ENCODE results near the gene SLC22A14. TPM values are rescaled to one million over a fixed set of nuclear protein-coding genes. Genes with fewer than 3 reads are reported as not detected.

SLC22A14 gene
- total and polyA plus RNA-seq, 10 of the 15 experiments (the other 5 are each of a cell fraction or from before 2014, with no cell fraction given): not detected

DNA sequence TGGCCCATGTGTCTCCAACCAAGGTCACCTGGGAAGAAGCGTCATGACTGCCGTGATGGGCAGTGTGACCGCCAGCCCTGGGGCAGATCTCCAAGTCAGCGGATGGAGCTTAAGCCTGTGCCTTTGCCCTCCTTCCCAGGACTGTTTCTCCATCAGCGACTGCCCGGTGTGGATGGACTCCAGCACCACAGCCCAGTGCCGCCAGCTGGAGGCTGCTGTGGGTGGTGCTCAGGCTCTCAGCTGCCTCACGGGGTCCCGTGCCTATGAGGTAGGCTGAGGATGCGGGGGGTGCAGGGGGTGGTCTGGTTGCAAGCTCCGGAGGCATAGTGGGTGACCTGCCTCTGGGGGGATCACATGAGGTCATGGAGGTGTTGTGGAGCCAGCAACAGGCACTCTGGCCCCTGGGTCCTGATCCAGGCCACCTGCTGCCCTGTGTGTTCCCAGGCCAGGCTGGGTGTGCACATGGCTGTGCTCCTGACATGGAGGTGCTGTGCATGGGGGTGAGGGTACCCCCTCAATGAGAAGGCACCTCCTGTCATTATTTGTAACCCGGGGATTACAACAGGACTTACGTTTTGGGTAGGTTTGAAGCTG is 83.5 kb downstream of the SLC22A14 start (continued):
- TF ChIP-seq, protein P1, sequence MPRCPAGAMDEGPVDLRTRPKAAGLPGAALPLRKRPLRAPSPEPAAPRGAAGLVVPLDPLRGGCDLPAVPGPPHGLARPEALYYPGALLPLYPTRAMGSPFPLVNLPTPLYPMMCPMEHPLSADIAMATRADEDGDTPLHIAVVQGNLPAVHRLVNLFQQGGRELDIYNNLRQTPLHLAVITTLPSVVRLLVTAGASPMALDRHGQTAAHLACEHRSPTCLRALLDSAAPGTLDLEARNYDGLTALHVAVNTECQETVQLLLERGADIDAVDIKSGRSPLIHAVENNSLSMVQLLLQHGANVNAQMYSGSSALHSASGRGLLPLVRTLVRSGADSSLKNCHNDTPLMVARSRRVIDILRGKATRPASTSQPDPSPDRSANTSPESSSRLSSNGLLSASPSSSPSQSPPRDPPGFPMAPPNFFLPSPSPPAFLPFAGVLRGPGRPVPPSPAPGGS (IDR thresholded peaks at IDR 0.05; ENCODE audit: borderline replicate concordance, insufficient read depth, low read depth, low read length, poor library complexity, severe bottlenecking): no peak
- TF ChIP-seq, protein P2, sequence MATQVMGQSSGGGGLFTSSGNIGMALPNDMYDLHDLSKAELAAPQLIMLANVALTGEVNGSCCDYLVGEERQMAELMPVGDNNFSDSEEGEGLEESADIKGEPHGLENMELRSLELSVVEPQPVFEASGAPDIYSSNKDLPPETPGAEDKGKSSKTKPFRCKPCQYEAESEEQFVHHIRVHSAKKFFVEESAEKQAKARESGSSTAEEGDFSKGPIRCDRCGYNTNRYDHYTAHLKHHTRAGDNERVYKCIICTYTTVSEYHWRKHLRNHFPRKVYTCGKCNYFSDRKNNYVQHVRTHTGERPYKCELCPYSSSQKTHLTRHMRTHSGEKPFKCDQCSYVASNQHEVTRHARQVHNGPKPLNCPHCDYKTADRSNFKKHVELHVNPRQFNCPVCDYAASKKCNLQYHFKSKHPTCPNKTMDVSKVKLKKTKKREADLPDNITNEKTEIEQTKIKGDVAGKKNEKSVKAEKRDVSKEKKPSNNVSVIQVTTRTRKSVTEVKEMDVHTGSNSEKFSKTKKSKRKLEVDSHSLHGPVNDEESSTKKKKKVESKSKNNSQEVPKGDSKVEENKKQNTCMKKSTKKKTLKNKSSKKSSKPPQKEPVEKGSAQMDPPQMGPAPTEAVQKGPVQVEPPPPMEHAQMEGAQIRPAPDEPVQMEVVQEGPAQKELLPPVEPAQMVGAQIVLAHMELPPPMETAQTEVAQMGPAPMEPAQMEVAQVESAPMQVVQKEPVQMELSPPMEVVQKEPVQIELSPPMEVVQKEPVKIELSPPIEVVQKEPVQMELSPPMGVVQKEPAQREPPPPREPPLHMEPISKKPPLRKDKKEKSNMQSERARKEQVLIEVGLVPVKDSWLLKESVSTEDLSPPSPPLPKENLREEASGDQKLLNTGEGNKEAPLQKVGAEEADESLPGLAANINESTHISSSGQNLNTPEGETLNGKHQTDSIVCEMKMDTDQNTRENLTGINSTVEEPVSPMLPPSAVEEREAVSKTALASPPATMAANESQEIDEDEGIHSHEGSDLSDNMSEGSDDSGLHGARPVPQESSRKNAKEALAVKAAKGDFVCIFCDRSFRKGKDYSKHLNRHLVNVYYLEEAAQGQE (IDR thresholded peaks at IDR 0.05; ENCODE audit: low read depth, low read length): no peak
- no peak for TF ChIP-seq NFIC (IDR thresholded peaks at IDR 0.05; ENCODE audit: low read depth, low read length)
- TF ChIP-seq, protein P3, sequence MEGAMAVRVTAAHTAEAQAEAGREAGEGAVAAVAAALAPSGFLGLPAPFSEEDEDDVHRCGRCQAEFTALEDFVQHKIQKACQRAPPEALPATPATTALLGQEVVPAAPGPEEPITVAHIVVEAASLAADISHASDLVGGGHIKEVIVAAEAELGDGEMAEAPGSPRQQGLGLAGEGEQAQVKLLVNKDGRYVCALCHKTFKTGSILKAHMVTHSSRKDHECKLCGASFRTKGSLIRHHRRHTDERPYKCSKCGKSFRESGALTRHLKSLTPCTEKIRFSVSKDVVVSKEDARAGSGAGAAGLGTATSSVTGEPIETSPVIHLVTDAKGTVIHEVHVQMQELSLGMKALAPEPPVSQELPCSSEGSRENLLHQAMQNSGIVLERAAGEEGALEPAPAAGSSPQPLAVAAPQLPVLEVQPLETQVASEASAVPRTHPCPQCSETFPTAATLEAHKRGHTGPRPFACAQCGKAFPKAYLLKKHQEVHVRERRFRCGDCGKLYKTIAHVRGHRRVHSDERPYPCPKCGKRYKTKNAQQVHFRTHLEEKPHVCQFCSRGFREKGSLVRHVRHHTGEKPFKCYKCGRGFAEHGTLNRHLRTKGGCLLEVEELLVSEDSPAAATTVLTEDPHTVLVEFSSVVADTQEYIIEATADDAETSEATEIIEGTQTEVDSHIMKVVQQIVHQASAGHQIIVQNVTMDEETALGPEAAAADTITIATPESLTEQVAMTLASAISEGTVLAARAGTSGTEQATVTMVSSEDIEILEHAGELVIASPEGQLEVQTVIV (IDR thresholded peaks at IDR 0.05; ENCODE audit: borderline replicate concordance, partially characterized antibody): no peak
- TF ChIP-seq, protein P4, sequence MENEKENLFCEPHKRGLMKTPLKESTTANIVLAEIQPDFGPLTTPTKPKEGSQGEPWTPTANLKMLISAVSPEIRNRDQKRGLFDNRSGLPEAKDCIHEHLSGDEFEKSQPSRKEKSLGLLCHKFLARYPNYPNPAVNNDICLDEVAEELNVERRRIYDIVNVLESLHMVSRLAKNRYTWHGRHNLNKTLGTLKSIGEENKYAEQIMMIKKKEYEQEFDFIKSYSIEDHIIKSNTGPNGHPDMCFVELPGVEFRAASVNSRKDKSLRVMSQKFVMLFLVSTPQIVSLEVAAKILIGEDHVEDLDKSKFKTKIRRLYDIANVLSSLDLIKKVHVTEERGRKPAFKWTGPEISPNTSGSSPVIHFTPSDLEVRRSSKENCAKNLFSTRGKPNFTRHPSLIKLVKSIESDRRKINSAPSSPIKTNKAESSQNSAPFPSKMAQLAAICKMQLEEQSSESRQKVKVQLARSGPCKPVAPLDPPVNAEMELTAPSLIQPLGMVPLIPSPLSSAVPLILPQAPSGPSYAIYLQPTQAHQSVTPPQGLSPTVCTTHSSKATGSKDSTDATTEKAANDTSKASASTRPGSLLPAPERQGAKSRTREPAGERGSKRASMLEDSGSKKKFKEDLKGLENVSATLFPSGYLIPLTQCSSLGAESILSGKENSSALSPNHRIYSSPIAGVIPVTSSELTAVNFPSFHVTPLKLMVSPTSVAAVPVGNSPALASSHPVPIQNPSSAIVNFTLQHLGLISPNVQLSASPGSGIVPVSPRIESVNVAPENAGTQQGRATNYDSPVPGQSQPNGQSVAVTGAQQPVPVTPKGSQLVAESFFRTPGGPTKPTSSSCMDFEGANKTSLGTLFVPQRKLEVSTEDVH (IDR thresholded peaks at IDR 0.05; ENCODE audit: low read depth, partially characterized antibody): no peak
- no peak for TF ChIP-seq POU2F2 (IDR thresholded peaks at IDR 0.05; ENCODE audit: borderline replicate concordance, low read depth, low read length)
- TF ChIP-seq POLR2AphosphoS2 (IDR thresholded peaks at IDR 0.05; ENCODE audit: low read depth, low read length): no peak
- no peak for TF ChIP-seq NBN (IDR thresholded peaks at IDR 0.05)
- TF ChIP-seq, protein P5, sequence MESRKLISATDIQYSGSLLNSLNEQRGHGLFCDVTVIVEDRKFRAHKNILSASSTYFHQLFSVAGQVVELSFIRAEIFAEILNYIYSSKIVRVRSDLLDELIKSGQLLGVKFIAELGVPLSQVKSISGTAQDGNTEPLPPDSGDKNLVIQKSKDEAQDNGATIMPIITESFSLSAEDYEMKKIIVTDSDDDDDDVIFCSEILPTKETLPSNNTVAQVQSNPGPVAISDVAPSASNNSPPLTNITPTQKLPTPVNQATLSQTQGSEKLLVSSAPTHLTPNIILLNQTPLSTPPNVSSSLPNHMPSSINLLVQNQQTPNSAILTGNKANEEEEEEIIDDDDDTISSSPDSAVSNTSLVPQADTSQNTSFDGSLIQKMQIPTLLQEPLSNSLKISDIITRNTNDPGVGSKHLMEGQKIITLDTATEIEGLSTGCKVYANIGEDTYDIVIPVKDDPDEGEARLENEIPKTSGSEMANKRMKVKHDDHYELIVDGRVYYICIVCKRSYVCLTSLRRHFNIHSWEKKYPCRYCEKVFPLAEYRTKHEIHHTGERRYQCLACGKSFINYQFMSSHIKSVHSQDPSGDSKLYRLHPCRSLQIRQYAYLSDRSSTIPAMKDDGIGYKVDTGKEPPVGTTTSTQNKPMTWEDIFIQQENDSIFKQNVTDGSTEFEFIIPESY (IDR thresholded peaks at IDR 0.05): no peak
- no peak for TF ChIP-seq MYC (IDR thresholded peaks at IDR 0.05; ENCODE audit: insufficient read depth, insufficient read length, insufficient replicate concordance, low read length, severe bottlenecking)
